Neuronal stem cell (in vitro differentiated cells): Measurements from ENCODE around the gene USP21.
"Not testable (repeated sequence)": the region's sequence is repeated elsewhere in the genome, so short reads cannot be mapped to it uniquely, and the experiment has no call there.

Source experiments
- DNase-seq: peaks from one replicate; pipeline ENCODE4 v3.0.0-alpha.2; 2013; ENCODE audit warnings: low spot score
- H2AFZ ChIP-seq: one replicate; pipeline ENCODE4 v1.6.1; 2013; ENCODE audit warnings: mild to moderate bottlenecking, low read length, inconsistent platforms
- H2AK5ac ChIP-seq: 2 replicates; pipeline ENCODE4 v1.6.1; 2013; ENCODE audit warnings: low read depth, mild to moderate bottlenecking, inconsistent platforms, low read length, moderate library complexity, mixed read lengths
- H2BK120ac ChIP-seq: 2 replicates; pipeline ENCODE4 v1.6.1; 2013; ENCODE audit warnings: low read depth, mild to moderate bottlenecking, inconsistent platforms, low read length, moderate library complexity, mixed read lengths
- H2BK12ac ChIP-seq: one replicate; pipeline ENCODE4 v1.6.1; 2013; ENCODE audit warnings: low read length, inconsistent platforms
- H2BK15ac ChIP-seq: 2 replicates; pipeline ENCODE4 v1.6.1; 2013; ENCODE audit warnings: mild to moderate bottlenecking, low read length, inconsistent platforms, mixed read lengths
- H2BK5ac ChIP-seq: one replicate; pipeline ENCODE4 v1.6.1; 2013; ENCODE audit warnings: inconsistent platforms, mild to moderate bottlenecking, low read length, moderate library complexity
- H3K14ac ChIP-seq: one replicate; pipeline ENCODE4 v1.6.1; 2013; ENCODE audit warnings: low read length, inconsistent platforms
- H3K18ac ChIP-seq: 2 replicates; pipeline ENCODE4 v1.6.1; 2013; ENCODE audit warnings: low read length, inconsistent platforms
- H3K23ac ChIP-seq: 2 replicates; pipeline ENCODE4 v1.6.1; 2013; ENCODE audit warnings: low read depth, mild to moderate bottlenecking, mixed read lengths, low read length, inconsistent platforms; ENCODE audit not compliant: poor library complexity
- H3K27ac ChIP-seq: replicated peaks from 3 replicates; pipeline ENCODE4 v1.5.1; 2013; ENCODE audit warnings: low read length, inconsistent platforms
- H3K27me3 ChIP-seq, 3 experiments: 2 replicates each; pipeline ENCODE4 v1.6.1; 2013; ENCODE audit warnings: low read length in 3 of 3, mild to moderate bottlenecking in 2 of 3, inconsistent platforms in 1 of 3, low read depth in 1 of 3, mixed read lengths in 1 of 3, moderate library complexity in 1 of 3; ENCODE audit not compliant: control insufficient read depth in 3 of 3, insufficient read depth in 3 of 3
- H3K36me3 ChIP-seq, 2 donors: replicated peaks in 1 of 2; 2 replicates each; pipeline ENCODE4 v1.6.1; 2013; ENCODE audit warnings: low read length in 2 of 2; ENCODE audit not compliant: control insufficient read depth in 2 of 2, insufficient read depth in 2 of 2
- H3K4ac ChIP-seq: 2 replicates; pipeline ENCODE4 v1.6.1; 2013; ENCODE audit warnings: inconsistent platforms, mild to moderate bottlenecking, low read length, moderate library complexity
- H3K4me1 ChIP-seq, 2 donors: 1 replicate in 1 of 2; 2 replicates in 1 of 2; pipeline ENCODE4 v1.6.1; 2013; ENCODE audit warnings: low read length in 2 of 2, low read depth in 1 of 2; ENCODE audit not compliant: control insufficient read depth in 2 of 2, insufficient read depth in 1 of 2
- H3K4me2 ChIP-seq: one replicate; pipeline ENCODE4 v1.6.1; 2013; ENCODE audit warnings: mild to moderate bottlenecking, low read length, inconsistent platforms; ENCODE audit not compliant: insufficient read depth, poor library complexity, severe bottlenecking
- H3K4me3 ChIP-seq, 2 donors: 2 replicates each; pipeline ENCODE4 v1.5.1; 2013; ENCODE audit warnings: low read length in 2 of 2, mild to moderate bottlenecking in 2 of 2, inconsistent platforms in 1 of 2, moderate library complexity in 1 of 2
- H3K79me1 ChIP-seq: one replicate; pipeline ENCODE4 v1.6.1; 2013; ENCODE audit warnings: low read depth, mild to moderate bottlenecking, inconsistent platforms, low read length, moderate library complexity
- H3K9ac ChIP-seq: one replicate; pipeline ENCODE4 v1.6.1; 2013; ENCODE audit warnings: mild to moderate bottlenecking, low read depth, low read length, inconsistent platforms; ENCODE audit not compliant: poor library complexity
- H3K9me3 ChIP-seq, 2 donors: replicated peaks in 1 of 2; 2 replicates each; pipeline versions ENCODE3 to v1.6.1; 2013; ENCODE audit warnings: low read length in 2 of 2, mild to moderate bottlenecking in 2 of 2, inconsistent platforms in 1 of 2, low read depth in 1 of 2, mixed read lengths in 1 of 2, moderate library complexity in 1 of 2; ENCODE audit not compliant: control insufficient read depth in 2 of 2, insufficient read depth in 1 of 2
- H4K8ac ChIP-seq: one replicate; pipeline ENCODE4 v1.6.1; 2013; ENCODE audit warnings: low read depth, mild to moderate bottlenecking, inconsistent platforms, low read length, moderate library complexity
- H4K91ac ChIP-seq: one replicate; pipeline ENCODE4 v1.6.1; 2013; ENCODE audit warnings: low read length, low read depth, mild to moderate bottlenecking, inconsistent platforms; ENCODE audit not compliant: poor library complexity
- WGBS, 2 donors: extraction: QIAGEN DNeasy Blood & Tissue Kit; methylation state at CpG; one replicate each; pipeline ENCODE4 v1.1.7; 2013; ENCODE audit warnings: missing lambda C conversion rate in 2 of 2, mixed read lengths in 1 of 2; ENCODE audit not compliant: insufficient read length in 2 of 2, insufficient replicate concordance in 1 of 2; ENCODE audit errors: extremely low coverage in 2 of 2; 5-methylcytosine and 5-hydroxymethylcytosine counted together

The USP21 gene

GRCh38 chr1:161113915-161114314 is 45.4 kb upstream of the USP21 start:
- Histone ChIP-seq H2BK5ac (no peak overlapping the region), H2BK12ac (no peak overlapping the region), H3K4me3 (no peak overlapping the region), H4K91ac (no peak overlapping the region), H3K4me1 (peaks cover 3 to 7% of the 10 kb centered on the region in 2 donors), H2BK120ac (no peak overlapping the region), H3K23ac (no peak overlapping the region), H3K9ac (no peak overlapping the region), H4K8ac (no peak overlapping the region), H3K79me1 (peaks cover 11% of the 10 kb centered on the region), H2BK15ac (no peak overlapping the region), H3K4ac (no peak overlapping the region), H3K27ac (no peak overlapping the region), H2AFZ (no peak overlapping the region), H3K14ac (no peak overlapping the region), H3K9me3 (no peaks in the 10 kb centered on the region), H3K27me3 (no peaks in the 10 kb centered on the region), H2AK5ac (no peak overlapping the region), H3K36me3 (peaks cover 3 to 47% of the 10 kb centered on the region in 2 donors), H3K4me2 (no peak overlapping the region), H3K18ac (no peak overlapping the region)
- DNase-seq: no peak
- no CpG with 5 or more reads among the region's 1 CpG for WGBS, 2 donors

DNA sequence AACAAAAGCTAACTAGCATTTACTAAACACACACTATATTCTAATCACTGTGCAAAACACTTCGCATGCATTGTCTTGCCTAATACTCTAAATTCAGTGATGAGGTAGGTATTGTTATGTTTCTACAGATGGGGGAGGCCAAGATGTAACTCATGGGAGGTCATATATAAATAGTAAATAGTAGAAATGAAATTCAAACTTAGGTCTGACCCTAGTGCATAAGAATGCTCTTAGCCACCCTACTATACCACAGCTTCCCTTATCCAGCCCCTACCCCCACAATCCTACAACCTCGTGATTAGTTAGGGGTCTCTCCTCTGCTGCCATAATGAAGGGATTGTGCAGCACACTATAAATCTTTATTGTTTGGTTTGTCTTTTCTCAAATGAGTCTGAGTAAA is 44.7 kb upstream of the USP21 start:
- Histone ChIP-seq H2BK15ac (no peak overlapping the region), H2AK5ac (no peak overlapping the region), H3K79me1 (peaks cover 11% of the 10 kb centered on the region), H3K14ac (no peak overlapping the region), H2BK12ac (no peak overlapping the region), H3K36me3 (peaks cover 6 to 47% of the 10 kb centered on the region in 2 donors), H3K23ac (no peak overlapping the region), H3K9ac (no peak overlapping the region), H2BK5ac (no peak overlapping the region), H3K4ac (no peak overlapping the region), H3K18ac (no peak overlapping the region), H3K27me3 (no peaks in the 10 kb centered on the region), H2AFZ (no peak overlapping the region), H3K4me2 (no peak overlapping the region), H3K9me3 (no peaks in the 10 kb centered on the region), H3K27ac (no peak overlapping the region), H4K8ac (no peak overlapping the region), H2BK120ac (no peak overlapping the region), H3K4me3 (no peak overlapping the region), H4K91ac (no peak overlapping the region), H3K4me1 (peaks cover 4 to 13% of the 10 kb centered on the region in 2 donors)
- WGBS, 2 donors: no CpG with 5 or more reads among the region's 2 CpGs
- no peak for DNase-seq

DNA sequence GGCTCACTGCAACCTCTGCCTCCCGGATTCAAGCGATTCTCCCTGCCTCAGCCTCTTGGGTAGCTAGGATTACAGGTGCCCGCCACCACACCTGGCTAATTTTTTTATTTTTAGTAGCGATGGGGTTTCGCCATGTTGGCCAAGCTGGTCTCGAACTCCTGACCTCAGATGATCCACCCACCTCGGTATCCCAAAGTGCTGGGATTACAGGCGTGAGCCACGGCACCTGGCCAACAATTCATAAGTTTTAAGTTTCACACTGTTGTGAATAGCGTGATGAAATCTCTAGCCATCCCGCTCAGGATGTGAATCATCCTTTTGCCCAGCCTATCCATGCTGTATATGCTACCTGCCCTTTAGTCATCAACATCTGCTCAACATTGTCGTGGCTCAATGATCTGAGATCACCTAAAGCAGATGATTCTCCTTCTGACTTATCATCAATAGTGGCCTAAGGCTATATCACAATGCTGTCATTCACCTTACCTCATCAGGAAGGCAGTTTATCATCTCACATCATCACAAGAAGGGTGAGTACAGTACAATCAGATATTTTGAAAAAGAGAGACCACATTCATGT is 44.1 kb upstream of the USP21 start:
- no peak overlapping the region for H2BK15ac ChIP-seq
- H2AFZ ChIP-seq: no peak overlapping the region
- no peaks in the 10 kb centered on the region for H3K27me3 ChIP-seq

DNA sequence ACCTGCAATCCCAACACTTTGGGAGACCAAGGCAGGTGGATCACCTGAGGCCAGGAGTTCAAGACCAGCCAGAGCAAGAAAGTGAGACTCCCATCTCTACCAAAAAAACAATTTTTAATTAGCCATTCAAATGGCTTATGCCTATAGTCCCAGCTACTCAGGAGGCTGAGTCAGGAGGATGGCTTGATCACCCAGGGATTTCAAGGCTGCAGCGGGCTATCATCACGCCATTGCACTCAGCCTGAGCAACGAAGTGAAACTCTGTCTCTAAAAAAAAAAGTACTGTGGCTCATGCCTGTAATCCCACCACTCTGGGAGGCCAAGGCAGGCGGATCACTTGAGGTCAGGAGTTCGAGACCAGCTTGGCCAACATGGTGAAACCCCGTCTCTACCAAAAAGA is 43.3 kb upstream of the USP21 start:
- H2AFZ ChIP-seq: not testable (repeated sequence)

More for the DNA sequence above, 44.1 kb upstream of the USP21 start:
- Histone ChIP-seq H2BK5ac (no peak overlapping the region), H3K23ac (no peak overlapping the region), H3K36me3 (peaks cover 12 to 49% of the 10 kb centered on the region in 2 donors), H2BK12ac (no peak overlapping the region), H3K9me3 (no peaks in the 10 kb centered on the region), H3K4ac (no peak overlapping the region), H3K27ac (no peak overlapping the region), H3K4me3 (no peak overlapping the region), H3K4me1 (peaks cover 4 to 14% of the 10 kb centered on the region in 2 donors), H2AK5ac (no peak overlapping the region), H2BK120ac (no peak overlapping the region), H4K91ac (no peak overlapping the region), H3K79me1 (peaks cover 8% of the 10 kb centered on the region), H3K18ac (no peak overlapping the region), H4K8ac (no peak overlapping the region), H3K4me2 (no peak overlapping the region), H3K14ac (no peak overlapping the region), H3K9ac (no peak overlapping the region)
- no peak for DNase-seq
- no CpG with 5 or more reads among the region's 12 CpGs for WGBS, 2 donors

More for the DNA sequence above, 43.3 kb upstream of the USP21 start:
- H3K79me1 ChIP-seq, H2BK5ac ChIP-seq, H3K4me3 ChIP-seq, H3K18ac ChIP-seq, H3K23ac ChIP-seq, DNase-seq, H3K4me2 ChIP-seq, H3K9me3 ChIP-seq, H2BK12ac ChIP-seq, H2BK15ac ChIP-seq, H3K14ac ChIP-seq, H3K4ac ChIP-seq, H2BK120ac ChIP-seq, H3K9ac ChIP-seq, H4K91ac ChIP-seq, H2AK5ac ChIP-seq, H3K27ac ChIP-seq, H4K8ac ChIP-seq, H3K27me3 ChIP-seq: not testable (repeated sequence)
- Histone ChIP-seq H3K36me3 (peaks cover 17 to 53% of the 10 kb centered on the region in 2 donors), H3K4me1 (peaks cover 4 to 14% of the 10 kb centered on the region in 2 donors)
- WGBS, 2 donors: no CpG with 5 or more reads among the region's 6 CpGs
